CD1c-positive myeloid dendritic cell (primary cell): ENCODE data around the gene CHRD.
A peak's percentile ranks its signal among the peaks of the same experiment; 100 is the strongest.

Experiments
- DNase-seq: peaks from one replicate; pipeline ENCODE4 v3.0.0-alpha.2; 2016; ENCODE audit errors: extremely low spot score

Gene CHRD

DNA sequence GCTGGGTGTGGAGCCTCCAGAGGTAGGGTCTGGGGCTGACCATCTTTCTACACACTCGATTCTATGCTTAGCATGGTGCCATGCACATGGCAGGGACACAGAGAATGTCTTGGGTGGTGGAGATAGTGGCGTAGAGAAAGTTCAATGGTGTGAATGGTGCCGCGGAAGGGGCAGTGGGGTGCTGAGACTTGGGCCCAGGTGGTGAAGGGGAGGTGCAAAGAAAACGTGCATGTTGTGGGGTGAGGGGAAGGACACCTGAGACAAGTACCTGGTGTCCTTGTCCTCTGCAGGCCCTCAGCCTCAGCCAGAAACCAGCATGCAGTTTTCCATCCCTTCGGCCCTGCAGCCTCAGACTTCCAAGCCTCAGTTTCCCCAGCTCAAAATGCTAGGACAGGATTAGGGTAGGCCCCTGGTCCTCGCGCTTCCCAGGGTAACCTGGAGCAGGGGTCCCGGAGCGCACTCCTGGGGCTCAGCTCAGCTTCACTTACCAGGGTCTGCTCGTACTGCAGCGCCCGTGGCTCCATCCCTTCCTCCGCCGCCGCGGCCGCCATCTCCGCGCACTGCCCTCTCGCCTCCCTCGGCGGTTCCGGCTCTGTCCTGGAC lies 18.8 kb upstream of the CHRD start:
- no peak for DNase-seq

DNA sequence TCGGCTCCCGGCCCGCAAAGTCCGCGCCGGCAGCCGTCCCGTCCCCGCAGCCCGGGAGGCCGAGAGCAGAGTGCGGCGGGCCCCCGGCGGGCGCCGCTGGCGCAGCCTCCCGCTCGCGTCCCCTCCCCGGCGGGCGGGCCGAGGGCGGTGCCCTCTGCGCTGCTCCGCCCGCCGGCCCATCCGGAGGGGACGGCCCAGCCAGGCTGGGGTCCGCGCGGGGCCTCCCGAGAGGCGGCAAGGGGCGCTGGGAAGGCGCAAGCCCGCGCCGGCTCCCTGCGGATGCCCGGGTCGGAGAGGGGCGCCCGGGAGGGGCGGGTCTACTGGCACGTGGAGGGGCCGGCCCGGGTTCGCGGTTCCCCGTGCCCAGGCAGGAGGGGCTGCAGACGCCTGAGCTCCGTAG lies 18.3 kb upstream of the CHRD start, which contains the start of the genes CLCN2 and POLR2H:
TSS of gene CLCN2 (minus strand) at position 74 of the 400 bp plus-strand sequence. CDS start 126 bp downstream, outside the sequence.
TSS of gene POLR2H (plus strand) at position 179 of the 400 bp plus-strand sequence. CDS start 1,783 bp downstream, outside the sequence.
- DNase-seq: peak; percentile 62

DNA sequence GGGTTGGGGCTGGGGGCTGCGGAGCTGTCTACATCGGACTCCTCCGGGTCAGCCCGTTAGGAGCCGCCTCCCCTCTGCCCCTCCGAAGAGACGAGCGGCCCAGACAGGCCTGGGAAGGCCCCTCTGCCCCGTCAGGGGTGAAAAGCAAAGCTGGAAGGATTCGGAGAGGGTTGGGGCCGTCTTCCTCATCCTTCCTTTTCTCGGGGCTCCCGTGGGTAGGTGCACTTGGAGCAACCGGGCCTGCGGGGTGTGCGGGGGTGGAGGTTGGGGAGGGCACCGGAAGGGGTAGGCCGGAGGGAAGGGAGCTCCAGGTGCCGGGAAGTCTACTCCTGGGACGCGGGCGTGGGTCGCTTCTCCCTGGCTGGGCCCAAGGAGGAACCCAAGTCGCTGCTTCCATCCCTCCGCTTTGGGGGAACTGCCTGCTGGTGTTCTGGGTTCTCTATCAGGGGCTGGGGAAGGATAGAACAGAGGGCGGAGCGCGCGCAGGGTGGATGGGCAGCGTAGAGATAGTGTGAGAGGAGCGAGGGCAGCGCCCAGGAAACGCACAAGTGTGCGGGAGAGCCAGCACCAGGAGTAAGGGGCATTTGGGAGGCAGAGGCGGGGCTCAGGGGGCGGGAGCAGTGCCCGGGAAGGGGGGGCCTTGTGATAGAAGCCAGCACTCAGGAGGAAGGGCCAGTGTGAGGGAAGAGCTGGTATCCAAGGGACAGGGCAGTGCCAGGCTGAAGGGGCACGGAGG lies 17.8 kb upstream of the CHRD start:
- DNase-seq: peak; percentile 69

DNA sequence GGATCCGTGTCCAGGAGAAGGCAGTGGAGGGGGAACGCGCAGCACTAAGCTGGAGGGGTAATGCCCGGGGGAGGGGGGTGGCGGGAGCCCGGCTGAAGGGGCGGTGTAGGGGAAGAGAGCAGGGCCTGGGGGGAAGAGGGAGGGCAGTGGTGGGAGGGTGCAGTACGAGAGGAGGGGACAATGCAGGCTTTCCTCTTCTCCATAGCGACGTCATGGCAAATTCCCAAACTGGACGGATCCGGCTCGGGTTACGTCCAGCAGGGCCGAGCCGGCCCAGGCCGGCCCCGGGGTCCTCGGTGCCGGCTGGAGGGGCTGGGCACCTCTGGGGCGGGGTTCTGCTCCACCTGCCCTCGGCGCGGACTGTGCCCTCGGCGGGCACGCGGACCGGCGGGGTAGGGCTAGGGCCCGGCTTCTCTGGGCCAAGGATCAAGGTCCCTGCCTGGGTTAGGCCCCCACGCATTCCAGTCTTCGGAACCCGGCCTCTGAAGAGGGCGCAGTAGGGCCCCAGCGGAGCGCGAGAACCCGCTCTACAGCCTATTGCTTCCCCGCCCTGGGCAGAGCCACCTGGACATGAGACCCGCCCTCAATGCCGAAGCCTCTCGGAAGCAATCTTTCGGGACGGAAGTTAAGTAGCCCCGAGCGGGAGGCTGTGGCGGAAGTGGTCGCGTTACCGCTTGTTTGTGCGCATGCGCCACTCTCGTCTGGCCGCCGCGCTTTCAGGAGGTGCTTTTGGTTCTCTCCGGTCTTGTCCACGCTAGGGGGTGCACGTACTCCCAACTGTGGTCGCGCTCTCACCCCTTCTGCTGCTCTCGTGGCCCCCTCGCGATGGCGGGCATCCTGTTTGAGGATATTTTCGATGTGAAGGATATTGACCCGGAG lies 16.9 kb upstream of the CHRD start:
- peak; percentile 98 for DNase-seq

DNA sequence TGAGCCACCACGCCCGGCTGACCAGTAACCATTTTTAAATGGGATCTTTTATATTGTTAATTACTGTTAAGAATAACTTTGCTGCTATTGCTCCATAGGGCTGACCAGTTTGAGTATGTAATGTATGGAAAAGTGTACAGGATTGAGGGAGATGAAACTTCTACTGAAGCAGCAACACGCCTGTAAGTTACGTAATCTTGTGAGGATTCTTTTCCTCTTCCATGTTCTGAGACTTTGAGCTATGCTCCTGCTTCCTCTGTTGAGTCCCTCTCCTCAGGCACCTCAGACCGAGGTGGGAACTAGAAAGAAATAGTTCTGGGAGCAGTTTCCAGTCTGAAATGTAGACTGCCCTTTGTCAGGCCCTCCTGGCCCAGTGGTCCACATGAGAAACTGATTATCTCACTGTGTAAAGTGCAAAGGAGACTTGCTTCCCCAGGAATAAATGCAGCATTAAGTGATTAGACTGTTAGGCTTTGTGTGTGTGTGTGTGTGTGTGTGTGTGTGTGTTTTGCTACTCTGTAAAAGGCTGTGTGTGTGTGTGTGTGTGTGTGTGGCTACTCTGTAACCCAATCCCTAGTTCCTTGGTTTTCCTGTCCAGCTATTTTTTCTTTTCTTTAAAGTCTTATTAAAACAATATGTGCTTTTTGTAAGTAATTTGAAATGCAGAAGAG lies 13.1 kb upstream of the CHRD start:
- no peak for DNase-seq

DNA sequence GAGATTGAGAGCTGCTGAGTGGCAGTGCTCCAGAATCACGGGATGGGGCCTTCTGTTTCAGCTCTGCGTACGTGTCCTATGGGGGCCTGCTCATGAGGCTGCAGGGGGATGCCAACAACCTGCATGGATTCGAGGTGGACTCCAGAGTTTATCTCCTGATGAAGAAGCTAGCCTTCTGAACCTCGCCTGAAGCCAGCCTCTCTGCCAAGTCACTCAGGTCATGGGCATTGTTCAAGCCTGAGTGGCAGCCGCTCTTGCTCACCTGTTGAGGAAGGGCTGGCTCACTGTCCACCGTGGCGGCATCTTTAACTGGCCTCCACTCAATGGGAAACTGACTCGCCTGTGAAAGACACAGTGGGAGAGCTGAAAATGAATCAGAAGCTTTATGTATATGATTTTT lies 11.7 kb upstream of the CHRD start:
- DNase-seq: no peak

DNA sequence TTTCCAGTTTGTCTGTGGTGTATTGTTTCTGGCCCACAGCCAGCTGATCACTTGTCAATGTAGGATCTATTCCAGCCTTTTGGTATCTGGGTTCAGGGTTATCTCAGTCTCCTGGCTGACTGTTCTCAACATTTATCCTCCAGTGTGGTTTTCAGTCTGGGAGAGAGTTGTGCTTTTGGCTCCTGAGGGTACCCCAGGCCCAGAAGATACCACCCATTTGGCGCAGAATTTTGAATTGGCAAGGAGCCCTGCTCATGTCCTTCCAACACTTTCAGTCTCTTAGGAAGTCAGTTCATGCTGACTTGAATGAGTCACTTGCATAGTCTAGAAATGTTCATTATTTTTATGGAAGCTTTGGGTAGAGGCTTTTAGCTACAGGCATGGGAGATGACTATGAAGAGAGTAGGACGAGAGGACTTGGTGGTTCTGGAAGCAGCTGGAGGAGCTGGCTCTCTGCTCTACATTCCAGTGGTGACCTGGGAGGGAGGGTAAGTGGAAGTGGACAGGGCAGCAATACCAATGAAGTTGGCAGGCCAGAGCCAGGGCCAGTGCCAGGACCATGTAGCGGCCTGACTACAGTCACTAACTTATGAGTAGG lies 11.2 kb upstream of the CHRD start:
- no peak for DNase-seq

DNA sequence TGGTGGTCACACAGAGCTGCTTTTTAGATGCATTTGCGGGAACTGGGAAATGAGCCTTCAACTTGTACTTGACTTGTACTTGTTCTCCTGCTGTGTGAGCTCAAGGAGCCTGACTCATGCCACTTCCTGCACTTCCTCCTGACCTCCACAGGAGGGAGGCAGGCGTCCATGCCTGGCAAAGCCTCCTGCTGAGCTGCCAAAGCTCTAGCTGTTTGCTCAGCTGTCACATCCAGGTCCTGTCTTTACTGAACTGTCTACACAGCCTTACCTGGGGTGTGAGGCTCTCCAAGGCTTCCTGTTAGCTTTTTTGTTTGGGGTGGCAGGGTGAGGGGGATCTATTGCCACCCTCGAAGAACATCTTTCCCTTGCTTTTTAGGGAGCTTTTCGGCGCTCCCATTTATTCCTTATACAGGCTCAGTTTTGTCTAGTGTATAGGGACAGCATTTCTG lies 8.3 kb upstream of the CHRD start:
- peak; percentile 81 for DNase-seq

DNA sequence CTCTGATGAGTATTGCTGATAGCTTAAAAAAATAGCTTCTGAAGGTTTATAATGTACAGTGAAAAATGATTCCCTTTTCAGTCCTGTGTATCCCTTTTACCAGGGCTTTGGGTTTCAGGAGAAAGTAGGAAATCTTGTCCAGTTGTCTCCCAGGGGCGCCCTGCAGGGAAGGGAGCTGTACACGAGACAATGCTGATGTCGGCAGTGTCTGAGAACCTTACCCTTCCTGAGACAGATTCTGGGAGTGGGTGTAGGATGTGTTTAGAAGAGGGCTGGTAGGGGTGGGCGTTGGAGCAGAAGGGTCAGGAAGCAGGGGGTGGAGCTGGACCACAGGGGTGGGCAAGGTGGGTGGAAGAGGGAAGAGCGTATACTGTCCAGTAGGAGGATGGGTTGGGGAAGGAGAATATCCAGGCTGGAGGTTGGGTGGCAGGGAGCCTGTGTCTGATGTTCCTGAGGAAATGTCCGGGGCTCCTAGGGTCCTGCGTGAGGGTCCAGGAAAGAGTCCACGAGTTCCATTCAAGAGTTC lies 7.5 kb upstream of the CHRD start:
- DNase-seq: no peak

DNA sequence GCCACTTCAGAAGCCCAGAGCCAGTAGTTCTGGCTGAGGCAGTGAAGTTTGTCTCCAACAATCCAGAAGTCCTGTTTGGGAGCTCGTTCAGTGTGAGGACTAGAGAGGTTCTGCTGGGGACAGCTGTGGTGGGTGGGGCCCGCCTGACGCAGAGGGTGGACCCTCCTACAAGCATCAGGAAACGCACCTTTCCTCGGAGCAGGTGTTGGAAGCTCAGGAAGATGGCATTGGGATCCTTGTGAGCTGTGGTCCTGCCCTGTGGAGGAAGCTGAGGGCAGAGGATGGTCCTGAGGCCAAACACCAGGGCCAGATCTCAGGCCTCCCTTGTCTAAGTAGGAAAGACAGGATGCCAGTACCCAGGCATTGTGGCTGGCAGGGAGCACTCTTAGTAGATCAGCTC lies 6.9 kb upstream of the CHRD start:
- DNase-seq: no peak

DNA sequence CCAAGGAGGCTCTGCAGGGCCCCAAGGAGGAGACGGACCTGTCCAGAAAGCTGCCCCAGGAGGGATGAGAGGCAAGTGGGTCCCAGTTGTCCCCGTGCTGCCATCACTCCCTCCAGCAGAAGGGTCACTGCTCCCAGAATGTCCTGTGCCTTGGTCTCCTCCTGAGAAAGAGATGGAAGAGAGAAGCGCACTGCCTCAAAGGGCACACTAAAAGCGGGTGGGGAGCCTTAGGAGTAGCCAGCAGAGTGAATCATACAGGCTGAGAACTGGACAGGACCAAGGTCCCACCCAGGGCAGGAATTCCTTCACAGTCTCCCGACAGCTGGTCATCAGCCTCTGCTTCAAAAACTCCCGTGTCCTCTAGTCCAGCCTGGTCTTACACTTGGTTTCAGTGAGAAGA lies 6.4 kb upstream of the CHRD start:
- no peak for DNase-seq

DNA sequence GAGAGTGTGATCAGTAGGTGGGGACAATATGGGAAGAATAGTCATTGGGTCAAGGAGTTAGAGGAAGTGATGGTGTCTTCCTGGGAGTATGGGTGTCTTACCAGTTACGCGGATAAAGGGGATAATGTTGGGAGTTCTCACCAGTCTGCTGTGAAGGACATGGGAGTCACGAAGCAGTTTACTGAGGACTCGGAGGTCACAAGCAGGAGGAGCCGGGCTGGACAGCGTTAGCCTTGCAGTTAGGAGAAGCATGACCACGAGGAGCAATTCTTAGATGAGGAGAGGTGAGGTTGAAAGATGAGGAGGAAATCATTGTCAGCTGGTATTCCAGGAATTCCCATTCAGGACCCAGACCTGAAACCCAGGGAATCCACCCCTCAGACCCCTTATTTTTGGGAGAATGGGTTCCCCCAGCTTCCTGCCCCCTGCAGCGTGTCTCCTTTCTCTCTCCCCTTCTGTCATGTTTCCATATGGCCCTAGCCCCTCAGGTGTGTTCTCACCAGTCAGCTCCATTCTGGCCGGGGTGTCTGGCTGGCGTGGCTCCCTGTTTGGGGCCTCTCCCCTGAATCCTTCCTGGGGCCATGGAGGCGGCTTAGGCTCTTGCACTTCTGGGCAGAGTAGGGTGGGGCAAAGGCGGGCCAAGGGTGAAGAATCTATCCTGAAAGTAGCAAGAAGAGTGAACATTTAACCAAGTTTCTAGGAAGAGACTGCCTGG lies 4.0 kb upstream of the CHRD start:
- DNase-seq: no peak

DNA sequence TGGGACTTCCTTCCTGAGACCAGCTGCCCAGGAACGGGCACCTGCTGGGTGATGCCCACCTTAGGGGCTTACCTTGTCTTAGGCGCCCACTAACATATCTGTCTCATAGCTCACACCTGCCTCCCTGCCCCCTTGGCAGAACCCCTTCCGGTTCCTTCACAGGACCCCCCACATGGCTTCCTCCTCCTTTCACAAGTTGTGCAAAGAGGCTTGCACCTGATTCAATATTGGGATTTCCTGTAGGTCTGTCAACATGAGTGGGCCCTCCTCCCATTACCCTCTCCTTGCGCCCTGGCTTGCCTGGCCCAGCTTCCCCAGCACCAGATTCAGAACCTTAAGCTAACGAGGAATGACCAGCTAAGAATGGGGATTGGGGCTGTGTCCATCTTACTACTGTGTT lies 2.5 kb upstream of the CHRD start:
- DNase-seq: no peak

DNA sequence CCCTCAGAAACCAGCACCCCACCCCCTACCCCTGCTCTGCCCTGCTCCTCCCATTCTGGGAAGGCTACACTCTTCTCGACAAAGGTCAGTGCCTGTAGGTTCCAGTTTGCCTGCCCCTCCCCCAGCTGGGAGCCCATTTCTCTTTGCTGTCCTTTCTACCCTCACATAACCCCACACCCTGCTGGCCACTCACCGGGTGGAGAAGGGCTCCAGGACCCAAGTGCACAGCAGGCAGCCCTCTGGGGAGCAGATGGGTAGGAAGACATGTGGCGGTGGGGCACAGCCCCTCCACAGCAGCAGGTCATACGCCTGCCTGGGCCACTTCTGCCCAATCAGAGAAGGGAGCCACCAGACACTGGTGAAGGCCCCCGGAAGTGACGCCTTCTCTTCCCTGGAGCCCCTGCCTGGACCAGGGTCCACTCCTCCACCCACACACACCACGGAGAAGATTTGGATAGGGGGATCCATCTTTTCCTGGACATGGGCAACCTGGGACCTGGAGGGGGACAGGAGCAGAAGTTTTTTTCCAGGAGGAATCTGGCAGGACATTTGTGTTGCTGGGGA lies 1.9 kb upstream of the CHRD start, which contains the start of gene THPO:
TSS of gene THPO (minus strand) at position 326 of the 564 bp plus-strand sequence. CDS start 1,948 bp downstream, outside the sequence.
- no peak for DNase-seq

DNA sequence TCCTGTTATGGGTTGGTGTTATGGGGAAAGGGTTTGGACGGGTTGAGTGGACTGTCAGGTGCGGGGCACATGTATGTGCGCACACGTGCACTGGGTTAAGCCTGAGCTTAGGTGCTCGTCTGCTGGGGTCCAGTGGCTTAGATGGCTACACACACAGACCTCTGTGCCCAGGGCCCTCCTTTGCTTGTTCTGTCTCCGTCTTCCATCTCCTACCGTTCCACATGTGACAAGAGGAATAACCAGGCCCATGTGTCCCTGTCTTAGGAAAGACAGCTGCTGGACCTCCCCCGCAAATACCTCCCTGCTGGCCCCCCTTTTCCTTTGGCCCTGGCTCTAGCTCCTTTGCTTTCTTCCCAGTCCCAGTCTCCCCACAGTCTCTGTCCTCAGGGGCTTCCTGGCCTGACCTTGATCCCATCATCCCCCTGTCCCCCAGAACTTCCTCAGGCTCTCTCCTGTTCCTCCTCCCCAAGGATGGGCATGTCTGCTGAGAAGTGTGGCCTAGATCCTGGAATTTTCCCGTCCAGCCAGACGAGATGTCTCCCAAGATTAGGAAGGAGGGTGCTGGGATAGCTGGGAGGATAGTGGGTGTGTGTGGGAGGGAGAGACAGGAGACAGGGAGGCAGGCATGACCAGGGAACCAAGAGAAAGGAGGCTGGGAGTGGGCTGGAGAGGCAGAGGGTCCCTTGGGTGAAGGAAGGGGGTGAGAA lies 1.1 kb upstream of the CHRD start:
- no peak for DNase-seq

DNA sequence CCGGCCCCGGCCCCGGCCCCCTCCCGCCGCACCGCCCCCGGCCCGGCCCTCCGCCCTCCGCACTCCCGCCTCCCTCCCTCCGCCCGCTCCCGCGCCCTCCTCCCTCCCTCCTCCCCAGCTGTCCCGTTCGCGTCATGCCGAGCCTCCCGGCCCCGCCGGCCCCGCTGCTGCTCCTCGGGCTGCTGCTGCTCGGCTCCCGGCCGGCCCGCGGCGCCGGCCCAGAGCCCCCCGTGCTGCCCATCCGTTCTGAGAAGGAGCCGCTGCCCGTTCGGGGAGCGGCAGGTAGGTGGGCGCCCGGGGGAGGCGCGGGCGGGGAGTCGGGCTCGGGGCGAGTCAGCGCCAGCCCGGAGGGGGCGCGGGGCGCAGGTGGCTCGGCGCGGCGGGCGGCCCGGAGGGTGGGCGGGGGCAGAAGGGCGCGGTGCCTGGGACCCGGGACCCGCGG lies 352 bp downstream of the CHRD start:
- peak; percentile 25 for DNase-seq

DNA sequence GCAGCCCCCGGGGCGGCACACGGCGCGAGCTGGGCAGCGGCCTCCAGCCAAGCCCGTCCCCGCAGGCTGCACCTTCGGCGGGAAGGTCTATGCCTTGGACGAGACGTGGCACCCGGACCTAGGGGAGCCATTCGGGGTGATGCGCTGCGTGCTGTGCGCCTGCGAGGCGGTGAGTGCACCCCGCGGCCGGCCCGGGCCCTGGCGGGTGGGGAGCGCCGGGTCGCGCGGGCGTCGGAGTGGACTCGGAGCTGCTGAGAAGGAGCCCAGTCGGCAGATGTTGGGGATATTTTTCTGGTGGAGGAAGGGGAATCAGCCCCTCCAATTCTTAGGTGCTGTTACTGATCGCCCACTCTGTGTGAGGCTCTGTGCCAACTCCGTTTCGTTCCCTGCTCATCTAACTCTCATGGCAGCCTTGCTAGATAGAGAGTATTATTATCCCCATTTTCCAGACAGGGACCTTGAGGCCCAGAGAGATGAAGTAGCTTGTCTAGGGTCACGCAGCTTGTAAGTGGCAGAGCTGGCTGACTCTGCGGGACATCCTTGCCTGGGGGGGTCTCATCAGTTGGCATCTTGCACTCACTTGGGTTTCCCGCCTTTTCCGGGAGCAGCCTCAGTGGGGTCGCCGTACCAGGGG lies 890 bp downstream of the CHRD start:
- no peak for DNase-seq

DNA sequence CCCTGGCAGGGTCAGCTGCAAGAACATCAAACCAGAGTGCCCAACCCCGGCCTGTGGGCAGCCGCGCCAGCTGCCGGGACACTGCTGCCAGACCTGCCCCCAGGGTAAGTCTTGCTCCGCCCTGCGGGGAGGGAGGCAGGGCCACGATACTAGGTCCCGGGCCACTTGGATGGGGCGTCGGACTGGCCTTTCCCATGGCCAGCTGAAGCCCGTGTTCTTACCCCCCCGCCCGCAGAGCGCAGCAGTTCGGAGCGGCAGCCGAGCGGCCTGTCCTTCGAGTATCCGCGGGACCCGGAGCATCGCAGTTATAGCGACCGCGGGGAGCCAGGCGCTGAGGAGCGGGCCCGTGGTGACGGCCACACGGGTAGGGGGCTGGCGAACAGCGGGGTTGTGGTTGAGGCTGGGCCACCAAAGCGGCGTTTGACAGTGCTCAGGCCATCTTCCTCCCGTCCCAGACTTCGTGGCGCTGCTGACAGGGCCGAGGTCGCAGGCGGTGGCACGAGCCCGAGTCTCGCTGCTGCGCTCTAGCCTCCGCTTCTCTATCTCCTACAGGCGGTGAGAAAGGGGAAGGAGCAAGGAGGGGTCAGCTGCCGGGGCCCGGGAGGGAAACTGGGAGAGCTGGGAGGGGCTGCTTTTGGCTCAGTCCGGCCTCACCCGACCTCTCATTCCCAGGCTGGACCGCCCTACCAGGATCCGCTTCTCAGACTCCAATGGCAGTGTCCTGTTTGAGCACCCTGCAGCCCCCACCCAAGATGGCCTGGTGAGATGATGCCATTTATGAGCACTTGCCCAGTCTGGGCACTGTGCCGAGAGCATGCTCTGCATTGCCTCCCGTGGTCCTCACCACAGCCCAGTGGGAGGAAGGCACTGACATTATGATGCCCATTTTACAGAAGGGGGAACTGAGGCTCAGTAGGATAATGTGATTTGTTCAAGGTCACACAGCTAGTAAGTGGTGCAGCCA lies 1.7 kb downstream of the CHRD start:
- DNase-seq: peak; percentile 80
